WTC11 (cell line): ENCODE results near the gene SLC47A2. TPM values are rescaled to one million over a fixed set of nuclear protein-coding genes. Genes with fewer than 3 reads are reported as not detected.

Experiments used
- ATAC-seq: fragments of 200-7000 bp; cut with Tn5 transposase; 2 replicates; pipeline ENCODE4 v1.10.0; 2021; ENCODE audit warnings: mild to moderate bottlenecking, moderate library complexity
- Bru-seq: library from RNA; stranded (reverse); fragments of 400-500 nt; gene quantifications from one replicate; lab custom pipeline; 2021; lab: Mats Ljungman, UMichigan
- CTCF ChIA-PET: fragments of 300-600 bp; sonication (Branson Sonifier 250); formaldehyde crosslinking; loops from one replicate; lab custom pipeline; 2021; ENCODE audit warnings: antibody characterized with exemption; lab: Charles Lee
- POLR2A ChIA-PET: fragments of 350-600 bp; sonication (Branson Sonifier 250); formaldehyde crosslinking; loops from one replicate; lab custom pipeline; 2021; ENCODE audit warnings: antibody characterized with exemption; lab: Charles Lee
- DNase-seq: peaks from one replicate; pipeline ENCODE4 v3.0.0; 2021; ENCODE audit warnings: low spot score
- H3K27ac Mint-ChIP-seq: 2 replicates; pipeline ENCODE4 v1.8.0; 2021; ENCODE audit warnings: mixed read lengths
- H3K27me3 Mint-ChIP-seq: 2 replicates; pipeline ENCODE4 v1.8.0; 2021; ENCODE audit warnings: low read depth, mild to moderate bottlenecking, moderate library complexity, mixed read lengths
- H3K36me3 Mint-ChIP-seq: 2 replicates; pipeline ENCODE4 v1.8.0; 2021; ENCODE audit warnings: mixed read lengths
- H3K4me1 Mint-ChIP-seq: 2 replicates; pipeline ENCODE4 v1.8.0; 2022; ENCODE audit warnings: mixed read lengths
- H3K4me3 Mint-ChIP-seq: 2 replicates; pipeline ENCODE4 v1.8.0; 2021; ENCODE audit warnings: mild to moderate bottlenecking, moderate library complexity, mixed read lengths
- H3K9me3 Mint-ChIP-seq: 2 replicates; pipeline ENCODE4 v1.8.0; 2021; ENCODE audit warnings: mixed read lengths
- CREB1 ChIP-seq: sonication (generic); formaldehyde crosslinking; IDR thresholded peaks from 2 replicates; pipeline ENCODE4 v1.8.0; 2023; ENCODE audit warnings: mild to moderate bottlenecking, missing genetic modification reagents
- ETV6 ChIP-seq: sonication (generic); formaldehyde crosslinking; IDR thresholded peaks from 2 replicates; pipeline ENCODE4 v1.8.1; 2022; ENCODE audit warnings: mild to moderate bottlenecking, missing genetic modification reagents
- FOXK1 ChIP-seq: sonication (generic); formaldehyde crosslinking; IDR thresholded peaks from 2 replicates; pipeline ENCODE4 v1.8.0; 2022; ENCODE audit warnings: mild to moderate bottlenecking, moderate library complexity, missing genetic modification reagents
- MXD4 ChIP-seq: fragments of 250-450 bp; sonication (Bioruptor Pico); IDR thresholded peaks from 2 replicates; pipeline ENCODE4 v1.8.0; 2021; ENCODE audit warnings: mild to moderate bottlenecking, moderate library complexity, borderline replicate concordance
- SMAD3 ChIP-seq: sonication (generic); formaldehyde crosslinking; IDR thresholded peaks from 2 replicates; pipeline ENCODE4 v1.8.0; 2022; ENCODE audit warnings: missing genetic modification reagents, mild to moderate bottlenecking, borderline replicate concordance
- long read RNA-seq, 3 experiments: library from RNA in 1 of 3; library from capped mRNA in 1 of 3; library from polyadenylated mRNA in 1 of 3; unstranded in 2 of 3; stranded (forward) in 1 of 3; transcript quantifications; one replicate each; pipeline ENCODE4 v2.0.0, GENCODE V29; 2021
- total RNA-seq: library from RNA; stranded (reverse); gene quantifications from 3 replicates; pipeline ENCODE4 v1.2.3, GENCODE V29; 2021
- TF ChIP-seq, protein P1 (sequence below): sonication (generic); formaldehyde crosslinking; IDR thresholded peaks from 2 replicates; pipeline ENCODE4 v1.8.0; 2022; ENCODE audit warnings: missing genetic modification reagents
- TF ChIP-seq, protein P2 (sequence below): sonication (generic); formaldehyde crosslinking; IDR thresholded peaks from 2 replicates; pipeline ENCODE4 v1.8.1; 2022; ENCODE audit warnings: mild to moderate bottlenecking, moderate library complexity, missing genetic modification reagents
- TF ChIP-seq, protein P3 (sequence below): sonication (generic); formaldehyde crosslinking; IDR thresholded peaks from 2 replicates; pipeline ENCODE4 v1.8.1; 2022; ENCODE audit warnings: mild to moderate bottlenecking, missing genetic modification reagents, moderate library complexity, borderline replicate concordance
- TF ChIP-seq, protein P4 (sequence below): sonication (generic); formaldehyde crosslinking; conservative IDR thresholded peaks from 2 replicates; pipeline ENCODE4 v1.8.1; 2022; ENCODE audit warnings: mild to moderate bottlenecking, missing genetic modification reagents
- TF ChIP-seq, protein P5 (sequence below): sonication (generic); formaldehyde crosslinking; IDR thresholded peaks from 2 replicates; pipeline ENCODE4 v1.8.0; 2022; ENCODE audit warnings: mild to moderate bottlenecking, missing genetic modification reagents
- TF ChIP-seq, protein P6 (sequence below): fragments of 250-450 bp; sonication (Bioruptor Pico); conservative IDR thresholded peaks from 2 replicates; pipeline ENCODE4 v1.9.0; 2021; ENCODE audit warnings: mild to moderate bottlenecking
- TF ChIP-seq, protein P7 (sequence below): sonication (generic); formaldehyde crosslinking; IDR thresholded peaks from 2 replicates; pipeline ENCODE4 v1.8.0; 2023; ENCODE audit warnings: missing genetic modification reagents, mild to moderate bottlenecking, borderline replicate concordance

The SLC47A2 gene, protein sequence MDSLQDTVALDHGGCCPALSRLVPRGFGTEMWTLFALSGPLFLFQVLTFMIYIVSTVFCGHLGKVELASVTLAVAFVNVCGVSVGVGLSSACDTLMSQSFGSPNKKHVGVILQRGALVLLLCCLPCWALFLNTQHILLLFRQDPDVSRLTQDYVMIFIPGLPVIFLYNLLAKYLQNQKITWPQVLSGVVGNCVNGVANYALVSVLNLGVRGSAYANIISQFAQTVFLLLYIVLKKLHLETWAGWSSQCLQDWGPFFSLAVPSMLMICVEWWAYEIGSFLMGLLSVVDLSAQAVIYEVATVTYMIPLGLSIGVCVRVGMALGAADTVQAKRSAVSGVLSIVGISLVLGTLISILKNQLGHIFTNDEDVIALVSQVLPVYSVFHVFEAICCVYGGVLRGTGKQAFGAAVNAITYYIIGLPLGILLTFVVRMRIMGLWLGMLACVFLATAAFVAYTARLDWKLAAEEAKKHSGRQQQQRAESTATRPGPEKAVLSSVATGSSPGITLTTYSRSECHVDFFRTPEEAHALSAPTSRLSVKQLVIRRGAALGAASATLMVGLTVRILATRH
- total RNA-seq (not detected in 3 replicates), Bru-seq, nascent RNA (percentile 1 among the genes with signal in this experiment)
- long read RNA-seq, experiment 1, result 0 reads
- long read RNA-seq, experiment 2, result 0 reads
- long read RNA-seq, experiment 3, result 0 reads

DNA sequence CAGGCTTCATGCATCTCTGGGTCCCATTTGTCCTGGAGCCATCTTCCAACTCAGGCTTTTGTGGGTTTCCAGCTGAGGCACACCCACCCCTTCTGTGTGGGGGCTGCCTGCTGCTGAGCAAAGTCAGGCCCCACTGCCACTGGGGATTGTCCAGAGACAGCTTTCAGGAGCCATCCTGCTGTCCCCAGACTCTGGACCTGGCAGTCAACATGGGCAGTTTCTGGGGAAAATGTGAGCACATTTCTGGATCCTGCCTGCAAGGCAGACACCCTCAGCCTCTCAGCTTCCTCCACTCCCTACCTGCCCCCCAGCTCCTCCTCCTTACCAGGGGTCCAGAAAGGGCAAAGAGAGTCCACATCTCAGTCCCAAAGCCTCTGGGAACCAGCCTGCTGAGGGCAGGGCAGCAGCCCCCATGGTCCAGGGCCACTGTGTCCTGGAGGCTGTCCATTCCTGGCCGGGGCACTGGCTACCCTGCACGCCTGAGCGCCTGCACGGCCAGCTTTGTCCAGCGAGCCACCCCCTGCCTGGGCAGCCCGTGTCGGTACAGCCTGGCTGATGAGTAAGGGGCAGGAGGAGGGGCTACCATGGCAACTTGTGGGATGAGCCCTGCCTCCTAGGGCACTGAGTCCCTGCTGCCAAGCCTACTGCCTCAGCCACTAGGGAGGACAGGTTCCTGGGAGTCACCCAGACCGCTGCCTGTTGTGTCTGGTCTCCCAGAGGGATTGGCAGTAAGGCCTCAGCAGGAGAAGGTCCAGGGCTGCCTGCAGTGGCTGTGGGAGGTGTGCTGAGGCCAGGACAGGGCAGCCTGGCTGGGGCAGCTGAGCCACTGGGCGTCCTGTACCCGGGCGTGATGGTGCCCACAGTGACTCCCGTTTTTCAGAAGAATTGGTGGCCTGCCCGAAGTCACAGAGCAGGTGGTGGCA, at the start of gene SLC47A2:
TSS of gene SLC47A2 (minus strand) at position 477 of the 923 bp plus-strand sequence. CDS start at position 448, 29 bp downstream.
- no peak within 1 kb of the TSS for H3K27ac Mint-ChIP-seq
- peaks cover 11% of the 10 kb centered on the region; the same call in 1 of the 2 replicates for H3K4me1 Mint-ChIP-seq
- ChIA-PET CTCF (interaction anchor here (0.6 to 1.9 kb wide), 7 partner anchors 12 to 353 kb away, joined by 3 to 7 read pairs (median 4); partner anchors contain the start of gene B9D1), POLR2A (no interaction called here)
- H3K36me3 Mint-ChIP-seq, result no peaks in the 10 kb centered on the region
- no peak within 1 kb of the TSS for H3K4me3 Mint-ChIP-seq
- DNase-seq, result no peak
- H3K9me3 Mint-ChIP-seq, result no peaks in the 10 kb centered on the region
- H3K27me3 Mint-ChIP-seq, result no peaks in the 10 kb centered on the region; the same call in 1 of the 2 replicates
- ATAC-seq, result no peak
- TF ChIP-seq, protein P1, sequence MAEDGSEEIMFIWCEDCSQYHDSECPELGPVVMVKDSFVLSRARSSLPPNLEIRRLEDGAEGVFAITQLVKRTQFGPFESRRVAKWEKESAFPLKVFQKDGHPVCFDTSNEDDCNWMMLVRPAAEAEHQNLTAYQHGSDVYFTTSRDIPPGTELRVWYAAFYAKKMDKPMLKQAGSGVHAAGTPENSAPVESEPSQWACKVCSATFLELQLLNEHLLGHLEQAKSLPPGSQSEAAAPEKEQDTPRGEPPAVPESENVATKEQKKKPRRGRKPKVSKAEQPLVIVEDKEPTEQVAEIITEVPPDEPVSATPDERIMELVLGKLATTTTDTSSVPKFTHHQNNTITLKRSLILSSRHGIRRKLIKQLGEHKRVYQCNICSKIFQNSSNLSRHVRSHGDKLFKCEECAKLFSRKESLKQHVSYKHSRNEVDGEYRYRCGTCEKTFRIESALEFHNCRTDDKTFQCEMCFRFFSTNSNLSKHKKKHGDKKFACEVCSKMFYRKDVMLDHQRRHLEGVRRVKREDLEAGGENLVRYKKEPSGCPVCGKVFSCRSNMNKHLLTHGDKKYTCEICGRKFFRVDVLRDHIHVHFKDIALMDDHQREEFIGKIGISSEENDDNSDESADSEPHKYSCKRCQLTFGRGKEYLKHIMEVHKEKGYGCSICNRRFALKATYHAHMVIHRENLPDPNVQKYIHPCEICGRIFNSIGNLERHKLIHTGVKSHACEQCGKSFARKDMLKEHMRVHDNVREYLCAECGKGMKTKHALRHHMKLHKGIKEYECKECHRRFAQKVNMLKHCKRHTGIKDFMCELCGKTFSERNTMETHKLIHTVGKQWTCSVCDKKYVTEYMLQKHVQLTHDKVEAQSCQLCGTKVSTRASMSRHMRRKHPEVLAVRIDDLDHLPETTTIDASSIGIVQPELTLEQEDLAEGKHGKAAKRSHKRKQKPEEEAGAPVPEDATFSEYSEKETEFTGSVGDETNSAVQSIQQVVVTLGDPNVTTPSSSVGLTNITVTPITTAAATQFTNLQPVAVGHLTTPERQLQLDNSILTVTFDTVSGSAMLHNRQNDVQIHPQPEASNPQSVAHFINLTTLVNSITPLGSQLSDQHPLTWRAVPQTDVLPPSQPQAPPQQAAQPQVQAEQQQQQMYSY (CRISPR knock-in tag), result no peak
- TF ChIP-seq, protein P2, sequence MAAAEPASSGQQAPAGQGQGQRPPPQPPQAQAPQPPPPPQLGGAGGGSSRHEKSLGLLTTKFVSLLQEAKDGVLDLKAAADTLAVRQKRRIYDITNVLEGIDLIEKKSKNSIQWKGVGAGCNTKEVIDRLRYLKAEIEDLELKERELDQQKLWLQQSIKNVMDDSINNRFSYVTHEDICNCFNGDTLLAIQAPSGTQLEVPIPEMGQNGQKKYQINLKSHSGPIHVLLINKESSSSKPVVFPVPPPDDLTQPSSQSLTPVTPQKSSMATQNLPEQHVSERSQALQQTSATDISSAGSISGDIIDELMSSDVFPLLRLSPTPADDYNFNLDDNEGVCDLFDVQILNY (CRISPR knock-in tag), result no peak
- TF ChIP-seq CREB1 (CRISPR knock-in tag), result no peak
- no peak for TF ChIP-seq SMAD3 (CRISPR knock-in tag)
- TF ChIP-seq, protein P3, sequence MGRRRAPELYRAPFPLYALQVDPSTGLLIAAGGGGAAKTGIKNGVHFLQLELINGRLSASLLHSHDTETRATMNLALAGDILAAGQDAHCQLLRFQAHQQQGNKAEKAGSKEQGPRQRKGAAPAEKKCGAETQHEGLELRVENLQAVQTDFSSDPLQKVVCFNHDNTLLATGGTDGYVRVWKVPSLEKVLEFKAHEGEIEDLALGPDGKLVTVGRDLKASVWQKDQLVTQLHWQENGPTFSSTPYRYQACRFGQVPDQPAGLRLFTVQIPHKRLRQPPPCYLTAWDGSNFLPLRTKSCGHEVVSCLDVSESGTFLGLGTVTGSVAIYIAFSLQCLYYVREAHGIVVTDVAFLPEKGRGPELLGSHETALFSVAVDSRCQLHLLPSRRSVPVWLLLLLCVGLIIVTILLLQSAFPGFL (CRISPR knock-in tag), result no peak
- TF ChIP-seq, protein P4, sequence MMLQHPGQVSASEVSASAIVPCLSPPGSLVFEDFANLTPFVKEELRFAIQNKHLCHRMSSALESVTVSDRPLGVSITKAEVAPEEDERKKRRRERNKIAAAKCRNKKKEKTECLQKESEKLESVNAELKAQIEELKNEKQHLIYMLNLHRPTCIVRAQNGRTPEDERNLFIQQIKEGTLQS, result no peak
- TF ChIP-seq MXD4 (CRISPR knock-in tag), result no peak
- no peak for TF ChIP-seq ETV6 (CRISPR knock-in tag)
- TF ChIP-seq, protein P5, sequence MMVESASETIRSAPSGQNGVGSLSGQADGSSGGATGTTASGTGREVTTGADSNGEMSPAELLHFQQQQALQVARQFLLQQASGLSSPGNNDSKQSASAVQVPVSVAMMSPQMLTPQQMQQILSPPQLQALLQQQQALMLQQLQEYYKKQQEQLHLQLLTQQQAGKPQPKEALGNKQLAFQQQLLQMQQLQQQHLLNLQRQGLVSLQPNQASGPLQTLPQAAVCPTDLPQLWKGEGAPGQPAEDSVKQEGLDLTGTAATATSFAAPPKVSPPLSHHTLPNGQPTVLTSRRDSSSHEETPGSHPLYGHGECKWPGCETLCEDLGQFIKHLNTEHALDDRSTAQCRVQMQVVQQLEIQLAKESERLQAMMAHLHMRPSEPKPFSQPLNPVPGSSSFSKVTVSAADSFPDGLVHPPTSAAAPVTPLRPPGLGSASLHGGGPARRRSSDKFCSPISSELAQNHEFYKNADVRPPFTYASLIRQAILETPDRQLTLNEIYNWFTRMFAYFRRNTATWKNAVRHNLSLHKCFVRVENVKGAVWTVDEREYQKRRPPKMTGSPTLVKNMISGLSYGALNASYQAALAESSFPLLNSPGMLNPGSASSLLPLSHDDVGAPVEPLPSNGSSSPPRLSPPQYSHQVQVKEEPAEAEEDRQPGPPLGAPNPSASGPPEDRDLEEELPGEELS (CRISPR knock-in tag), result no peak
- no peak for TF ChIP-seq FOXK1
- TF ChIP-seq, protein P6, sequence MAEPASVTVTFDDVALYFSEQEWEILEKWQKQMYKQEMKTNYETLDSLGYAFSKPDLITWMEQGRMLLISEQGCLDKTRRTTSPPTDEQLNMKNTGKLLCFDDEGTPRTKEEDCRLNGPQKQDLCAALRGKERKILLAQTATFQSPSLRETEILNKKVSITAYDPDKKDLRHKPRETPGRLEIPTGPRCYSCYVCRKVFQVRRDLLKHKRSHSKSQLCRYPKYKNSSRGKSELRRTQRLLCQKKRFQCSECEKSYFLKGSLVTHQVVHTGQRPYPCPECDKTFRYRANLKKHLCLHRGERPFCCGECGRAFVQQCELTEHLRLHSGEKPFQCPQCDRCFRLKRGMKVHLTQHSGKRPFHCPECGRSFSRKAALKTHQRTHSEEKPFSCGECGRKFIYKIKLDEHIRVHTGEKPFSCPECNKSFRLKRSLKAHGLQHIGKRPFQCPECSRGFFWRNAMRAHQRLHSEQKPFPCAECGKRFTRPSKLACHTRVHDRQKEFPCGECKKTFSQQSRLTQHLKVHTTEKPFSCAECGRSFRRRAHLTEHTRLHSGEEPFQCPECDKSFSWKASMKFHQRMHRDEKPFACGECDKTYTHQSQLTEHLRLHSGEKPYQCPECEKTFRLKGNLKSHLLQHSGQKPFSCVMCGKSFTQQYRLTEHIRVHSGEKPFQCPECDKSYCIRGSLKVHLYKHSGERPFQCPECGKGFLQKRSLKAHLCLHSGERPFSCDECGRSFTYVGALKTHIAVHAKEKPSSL (CRISPR knock-in tag), result no peak
- TF ChIP-seq, protein P7, sequence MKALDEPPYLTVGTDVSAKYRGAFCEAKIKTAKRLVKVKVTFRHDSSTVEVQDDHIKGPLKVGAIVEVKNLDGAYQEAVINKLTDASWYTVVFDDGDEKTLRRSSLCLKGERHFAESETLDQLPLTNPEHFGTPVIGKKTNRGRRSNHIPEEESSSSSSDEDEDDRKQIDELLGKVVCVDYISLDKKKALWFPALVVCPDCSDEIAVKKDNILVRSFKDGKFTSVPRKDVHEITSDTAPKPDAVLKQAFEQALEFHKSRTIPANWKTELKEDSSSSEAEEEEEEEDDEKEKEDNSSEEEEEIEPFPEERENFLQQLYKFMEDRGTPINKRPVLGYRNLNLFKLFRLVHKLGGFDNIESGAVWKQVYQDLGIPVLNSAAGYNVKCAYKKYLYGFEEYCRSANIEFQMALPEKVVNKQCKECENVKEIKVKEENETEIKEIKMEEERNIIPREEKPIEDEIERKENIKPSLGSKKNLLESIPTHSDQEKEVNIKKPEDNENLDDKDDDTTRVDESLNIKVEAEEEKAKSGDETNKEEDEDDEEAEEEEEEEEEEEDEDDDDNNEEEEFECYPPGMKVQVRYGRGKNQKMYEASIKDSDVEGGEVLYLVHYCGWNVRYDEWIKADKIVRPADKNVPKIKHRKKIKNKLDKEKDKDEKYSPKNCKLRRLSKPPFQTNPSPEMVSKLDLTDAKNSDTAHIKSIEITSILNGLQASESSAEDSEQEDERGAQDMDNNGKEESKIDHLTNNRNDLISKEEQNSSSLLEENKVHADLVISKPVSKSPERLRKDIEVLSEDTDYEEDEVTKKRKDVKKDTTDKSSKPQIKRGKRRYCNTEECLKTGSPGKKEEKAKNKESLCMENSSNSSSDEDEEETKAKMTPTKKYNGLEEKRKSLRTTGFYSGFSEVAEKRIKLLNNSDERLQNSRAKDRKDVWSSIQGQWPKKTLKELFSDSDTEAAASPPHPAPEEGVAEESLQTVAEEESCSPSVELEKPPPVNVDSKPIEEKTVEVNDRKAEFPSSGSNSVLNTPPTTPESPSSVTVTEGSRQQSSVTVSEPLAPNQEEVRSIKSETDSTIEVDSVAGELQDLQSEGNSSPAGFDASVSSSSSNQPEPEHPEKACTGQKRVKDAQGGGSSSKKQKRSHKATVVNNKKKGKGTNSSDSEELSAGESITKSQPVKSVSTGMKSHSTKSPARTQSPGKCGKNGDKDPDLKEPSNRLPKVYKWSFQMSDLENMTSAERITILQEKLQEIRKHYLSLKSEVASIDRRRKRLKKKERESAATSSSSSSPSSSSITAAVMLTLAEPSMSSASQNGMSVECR, result no peak
